ENCODE measurements around the gene SVOP.
"Not testable (repeated sequence)": the region's sequence is repeated elsewhere in the genome, so short reads cannot be mapped to it uniquely, and the experiment has no call there.

The SVOP gene

DNA sequence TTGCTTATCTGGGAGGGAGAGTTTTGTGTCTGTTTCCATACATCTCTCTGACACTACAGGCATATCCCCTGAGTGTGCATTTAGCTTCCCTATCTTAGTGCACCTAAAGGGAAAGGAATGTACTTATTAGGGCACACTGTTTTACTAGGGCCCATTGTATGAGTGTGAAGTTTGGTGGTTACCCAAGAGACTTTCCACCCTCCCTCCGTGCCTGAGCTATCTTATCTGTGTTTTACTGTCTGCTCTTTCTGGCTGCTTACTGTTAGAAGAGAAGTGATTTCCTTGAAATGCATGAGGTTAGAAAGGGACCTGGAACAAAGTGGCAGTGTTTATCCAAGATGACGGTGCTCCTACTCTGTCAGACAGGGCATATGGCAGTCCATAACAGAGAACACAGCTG is 8.5 kb upstream of the SVOP start:
- peak; percentile 11 for DNase-seq (ENCODE audit: low read depth, low spot score)

GRCh38 chr12:109028624-109029023 is 7.8 kb upstream of the SVOP start:
- not testable (repeated sequence) for DNase-seq (ENCODE audit: low read depth, low spot score)

DNA sequence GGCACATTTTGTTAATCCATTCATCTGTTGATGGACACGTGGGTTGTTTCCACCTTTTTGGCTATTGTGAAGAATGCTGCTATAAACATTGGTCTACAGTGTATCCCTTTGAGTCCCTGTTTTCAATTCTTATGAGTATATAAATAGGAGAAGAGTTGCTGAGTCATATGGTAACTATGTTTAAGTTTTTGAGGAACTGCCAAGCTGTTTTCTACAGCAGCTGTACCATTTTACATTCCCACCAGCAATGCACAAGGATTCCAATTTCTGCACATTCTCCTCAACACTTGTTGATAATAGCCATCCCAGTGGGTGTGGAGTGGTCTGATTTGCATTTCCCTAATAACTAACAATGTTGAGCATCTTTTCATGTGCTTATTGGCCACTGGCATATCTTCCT is 6.9 kb upstream of the SVOP start:
- no peak for DNase-seq (ENCODE audit: low read depth, low spot score)

DNA sequence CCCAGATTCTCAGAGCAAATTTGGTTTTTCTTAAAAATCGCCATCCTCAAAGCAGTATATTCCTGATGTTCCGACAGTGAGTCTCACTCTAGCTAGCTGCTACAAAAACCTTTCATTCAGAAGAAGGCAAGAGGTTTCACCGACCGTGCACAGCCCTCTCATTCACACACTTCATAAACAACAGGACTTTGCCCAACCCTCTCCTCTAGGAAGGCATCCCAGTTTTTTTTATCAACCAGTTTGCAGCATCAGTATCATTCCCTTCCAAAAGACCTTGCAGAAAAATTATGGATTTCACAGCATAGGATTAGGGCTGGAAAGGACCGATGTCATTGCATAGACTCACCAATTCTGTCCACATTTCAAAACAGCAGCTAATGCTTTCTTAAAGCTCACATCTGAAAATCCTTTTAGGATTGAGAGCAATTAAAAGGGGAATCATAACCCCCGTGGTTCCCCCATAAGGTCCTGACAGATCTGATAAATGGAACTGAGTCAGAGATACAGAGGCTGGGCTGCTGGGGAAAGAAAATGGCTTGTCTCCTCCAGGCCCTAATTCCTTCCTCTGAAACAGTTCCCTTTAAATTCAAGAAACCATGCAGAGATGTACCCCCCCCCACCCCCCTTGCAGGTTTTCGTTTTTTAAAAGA is 597 bp downstream of the SVOP start:
- no peak for DNase-seq (ENCODE audit: low read depth, low spot score)

- no peak for DNase-seq (ENCODE audit: low read depth, low spot score)
These were observed 2.6 kb downstream of the SVOP start for GRCh38 chr12:109018296-109018695.

DNA sequence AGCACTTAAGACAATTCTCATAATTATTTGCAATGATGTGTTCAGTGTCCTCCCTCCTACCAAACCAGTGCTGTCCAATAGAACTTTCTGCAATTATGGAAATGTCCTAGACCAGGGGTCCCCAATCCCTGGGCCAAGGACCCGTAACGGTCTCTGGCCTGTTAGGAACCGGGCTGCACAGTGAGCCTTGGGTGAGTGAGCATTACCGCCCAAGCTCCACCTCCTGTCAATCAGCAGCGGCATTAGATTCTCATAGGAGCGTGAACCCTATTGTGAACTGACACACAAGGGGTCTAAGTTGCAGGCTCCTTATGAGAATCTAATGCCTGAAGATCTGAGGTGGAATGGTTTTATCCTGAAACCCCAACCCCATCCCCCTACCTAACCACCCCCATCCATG is 3.9 kb downstream of the SVOP start:
- no peak for DNase-seq (ENCODE audit: low read depth, low spot score)

GRCh38 chr12:109016016-109016415 is 4.9 kb downstream of the SVOP start:
- no peak for DNase-seq (ENCODE audit: low read depth, low spot score)

- DNase-seq (ENCODE audit: low read depth, low spot score), result no peak
These were observed 5.7 kb downstream of the SVOP start for GRCh38 chr12:109014984-109015765.

DNA sequence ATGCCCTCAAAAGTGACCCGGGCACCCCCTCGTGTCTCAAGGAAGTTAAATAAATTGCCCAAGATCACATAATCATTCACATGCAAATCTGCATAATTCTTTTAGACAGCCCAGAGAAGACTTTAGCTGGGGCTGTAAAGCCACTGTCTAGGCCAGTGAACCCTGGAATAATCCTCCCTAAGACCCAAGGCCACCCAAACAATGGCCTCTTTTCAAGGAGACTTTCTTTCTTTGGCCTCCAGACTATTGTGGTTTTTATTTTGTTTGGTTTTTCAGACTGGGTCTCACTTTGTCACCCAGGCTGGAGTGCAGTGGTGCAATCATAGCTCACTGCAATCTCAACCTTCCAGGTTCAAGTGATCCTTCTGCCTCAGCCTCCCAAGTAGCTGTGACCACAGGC is 10.6 kb downstream of the SVOP start:
- DNase-seq (ENCODE audit: low read depth, low spot score), result no peak

GRCh38 chr12:109009766-109010165 is 11.1 kb downstream of the SVOP start:
- no peak for DNase-seq (ENCODE audit: low read depth, low spot score)

DNA sequence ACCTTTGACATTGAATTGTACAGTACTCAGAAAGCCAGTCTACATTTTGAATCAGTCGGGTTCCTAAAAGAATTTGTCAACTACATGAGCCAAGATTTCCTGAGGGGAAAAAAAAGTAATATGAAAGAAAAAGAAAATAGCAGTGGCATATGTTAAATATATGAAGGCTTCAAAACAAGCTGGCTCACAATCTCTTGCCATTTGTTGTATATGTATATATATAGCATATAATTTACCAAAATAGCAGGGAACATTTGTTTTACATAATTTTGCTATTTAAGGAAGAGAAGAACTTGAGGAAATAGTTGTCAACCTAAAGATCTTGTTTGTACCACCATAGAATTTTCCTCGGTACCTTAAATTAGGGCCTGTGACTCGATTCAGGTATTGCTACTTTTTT is 16.9 kb downstream of the SVOP start:
- no peak for DNase-seq (ENCODE audit: low read depth, low spot score)

DNA sequence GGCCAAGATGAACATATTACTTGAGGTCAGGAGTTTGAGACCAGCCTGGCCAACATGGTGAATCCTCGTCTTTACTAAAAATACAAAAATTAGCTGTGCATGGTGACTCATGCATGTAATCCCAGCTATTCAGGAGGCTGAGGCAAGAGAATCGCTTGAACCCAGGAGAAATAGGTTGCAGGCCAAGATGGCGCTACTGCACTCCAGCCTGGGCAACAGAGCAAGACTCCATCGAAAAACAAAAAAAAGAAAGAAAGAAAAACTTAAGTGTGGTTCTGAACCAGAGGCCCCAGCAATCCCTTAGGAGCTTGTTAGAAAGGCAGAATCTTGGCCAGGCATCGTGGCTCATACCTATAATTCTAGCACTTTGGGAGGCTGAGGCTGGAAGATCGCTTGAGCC is 24.5 kb downstream of the SVOP start:
- no peak for DNase-seq (ENCODE audit: low read depth, low spot score)

- no peak for DNase-seq (ENCODE audit: low read depth, low spot score)
These were observed 25.4 kb downstream of the SVOP start for GRCh38 chr12:108995370-108995992.

DNA sequence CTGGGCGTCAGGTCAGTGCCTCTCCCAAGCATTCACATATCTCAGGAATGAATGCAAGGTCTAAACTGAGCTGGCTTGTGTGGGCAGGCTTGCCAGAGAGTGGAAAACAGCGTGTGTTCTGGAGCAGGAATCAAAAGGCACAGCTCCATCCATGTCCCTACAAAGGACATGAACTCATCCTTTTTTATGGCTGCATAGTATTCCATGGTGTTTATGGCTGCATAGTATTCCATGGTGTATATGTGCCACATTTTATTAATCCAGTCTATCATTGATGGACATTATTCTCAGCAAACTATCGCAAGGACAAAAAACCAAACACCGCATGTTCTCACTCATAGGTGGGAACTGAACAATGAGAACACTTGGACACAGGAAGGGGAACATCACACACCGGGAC is 30.8 kb downstream of the SVOP start:
- not testable (repeated sequence) for DNase-seq (ENCODE audit: low read depth, low spot score)

- no peak for DNase-seq (ENCODE audit: low read depth, low spot score)
These were observed 31.5 kb downstream of the SVOP start for GRCh38 chr12:108989376-108989775.

- no peak for DNase-seq (ENCODE audit: low read depth, low spot score)
These were observed 35.1 kb downstream of the SVOP start for GRCh38 chr12:108985750-108986149.

GRCh38 chr12:108983227-108983626 is 37.6 kb downstream of the SVOP start:
- no peak for DNase-seq (ENCODE audit: low read depth, low spot score)

- no peak for DNase-seq (ENCODE audit: low read depth, low spot score)
These were observed 38.1 kb downstream of the SVOP start for GRCh38 chr12:108982621-108983219.

DNA sequence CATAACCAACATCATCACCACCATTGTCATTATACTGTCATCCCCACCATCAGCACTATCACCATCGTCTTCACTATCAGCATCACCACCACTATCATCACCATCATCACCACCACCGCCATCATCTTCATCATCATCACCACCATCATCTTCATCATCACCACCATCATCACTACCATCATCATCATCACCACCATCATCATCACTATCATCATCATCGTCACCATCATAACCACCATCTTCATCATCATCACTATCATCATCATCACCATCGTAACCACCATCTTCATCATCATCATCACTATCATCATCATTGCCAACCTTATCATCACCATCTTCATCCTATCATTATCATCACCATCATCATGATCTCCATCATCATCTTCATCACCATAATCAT is 39.0 kb downstream of the SVOP start:
- no peak for DNase-seq (ENCODE audit: low read depth, low spot score)

GRCh38 chr12:108980831-108981618 is 39.8 kb downstream of the SVOP start:
- DNase-seq (ENCODE audit: low read depth, low spot score), result peak; percentile 18

DNA sequence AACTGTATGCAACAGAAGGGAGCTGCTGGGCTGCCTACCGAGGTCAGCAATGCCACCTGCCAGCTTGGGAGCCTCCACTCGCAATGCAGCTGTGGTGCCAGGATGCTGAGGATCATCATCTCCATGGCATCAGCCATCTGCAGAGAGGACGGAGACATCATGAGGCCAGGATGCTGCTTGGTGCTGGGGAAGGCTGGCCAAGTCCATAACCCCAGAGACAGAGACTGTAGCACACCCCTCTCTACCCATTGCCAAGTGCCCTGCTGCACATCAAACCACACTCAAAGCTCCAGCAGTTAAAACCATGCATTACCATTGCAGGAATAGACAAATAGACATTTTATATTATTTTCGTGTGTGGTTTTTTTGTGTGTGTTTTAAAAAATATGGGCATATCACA is 43.5 kb downstream of the SVOP start:
- no peak for DNase-seq (ENCODE audit: low read depth, low spot score)
